Embryonic facial prominence (tissue), 1 donor: Measurements from ENCODE around the gene LINGO3.
"Not testable (repeated sequence)": the region's sequence is repeated elsewhere in the genome, so short reads cannot be mapped to it uniquely, and the experiment has no call there.

Experiments
- DNase-seq: peaks from one replicate; pipeline ENCODE4 v3.0.0-alpha.2; 2016; ENCODE audit errors: extremely low spot score

LINGO3 gene

GRCh38 chr19:2282062-2282861 lies 25.7 kb downstream of the LINGO3 start, which contains the start of gene PEAK3:
Gene PEAK3, minus strand, starts transcription at chr19:2282175. Its CDS starts 1,244 bp downstream, at chr19:2280931.
- no peak for DNase-seq

GRCh38 chr19:2281265-2282061 lies 26.5 kb downstream of the LINGO3 start:
- DNase-seq = not testable (repeated sequence)

GRCh38 chr19:2280633-2281264 lies 27.2 kb downstream of the LINGO3 start:
- DNase-seq = no peak

GRCh38 chr19:2278459-2279158 lies 29.3 kb downstream of the LINGO3 start:
- no peak for DNase-seq

GRCh38 chr19:2277138-2277537 lies 30.8 kb downstream of the LINGO3 start:
- no peak for DNase-seq

- DNase-seq = no peak
Observed at GRCh38 chr19:2276429-2276986, 31.4 kb downstream of the LINGO3 start.

- DNase-seq = no peak
Observed at GRCh38 chr19:2275588-2276428, 32.1 kb downstream of the LINGO3 start.

GRCh38 chr19:2274931-2275535 lies 32.9 kb downstream of the LINGO3 start:
- no peak for DNase-seq

- no peak for DNase-seq
Observed at GRCh38 chr19:2274185-2274711, 33.7 kb downstream of the LINGO3 start.

GRCh38 chr19:2273356-2274184 lies 34.4 kb downstream of the LINGO3 start:
- DNase-seq = no peak

GRCh38 chr19:2271234-2272103 lies 36.5 kb downstream of the LINGO3 start:
- no peak for DNase-seq

GRCh38 chr19:2270423-2271233 lies 37.3 kb downstream of the LINGO3 start:
- no peak for DNase-seq

GRCh38 chr19:2270157-2270422 lies 37.9 kb downstream of the LINGO3 start:
- DNase-seq = no peak

GRCh38 chr19:2269244-2270156 lies 38.5 kb downstream of the LINGO3 start:
- peak; percentile 98 for DNase-seq

GRCh38 chr19:2268861-2269243 lies 39.1 kb downstream of the LINGO3 start:
- DNase-seq = no peak

- no peak for DNase-seq
Observed at GRCh38 chr19:2268480-2268830, 39.5 kb downstream of the LINGO3 start.
